GM23338 (cell line): ENCODE results near the gene RPS2. TPM values are rescaled to one million over a fixed set of nuclear protein-coding genes. Genes with fewer than 3 reads are reported as not detected.

ENCODE experiments used
- ATAC-seq: fragments of 200-7000 bp; cut with Tn5 transposase; 3 replicates; pipeline ENCODE4 v1.9.1; 2020
- DNase-seq: peaks from one replicate; pipeline ENCODE4 v3.0.0-alpha.2; 2015; ENCODE audit warnings: low spot score
- H2AFZ ChIP-seq: fragments of 200-600 bp; sonication (generic); 2 replicates; pipeline ENCODE4 v1.8.0; 2016; ENCODE audit warnings: antibody characterized with exemption, mild to moderate bottlenecking, moderate library complexity
- H3F3A ChIP-seq: fragments of 200-600 bp; sonication (generic); replicated peaks from 2 replicates; pipeline ENCODE4 v1.8.0; 2017; ENCODE audit warnings: antibody characterized with exemption, mixed run types, low read depth
- H3K27ac ChIP-seq: fragments of 200-600 bp; sonication (generic); 2 replicates; pipeline ENCODE4 v1.6.1; 2016; ENCODE audit warnings: low read depth
- H3K27me3 ChIP-seq: fragments of 200-600 bp; sonication (generic); 2 replicates; pipeline ENCODE4 v1.8.0; 2016; ENCODE audit warnings: mild to moderate bottlenecking, mixed run types, moderate library complexity; ENCODE audit not compliant: insufficient read depth
- H3K36me3 ChIP-seq: fragments of 200-600 bp; sonication (generic); 2 replicates; pipeline ENCODE4 v1.8.0; 2016; ENCODE audit warnings: mild to moderate bottlenecking; ENCODE audit not compliant: insufficient read depth
- H3K4me1 ChIP-seq: fragments of 200-600 bp; sonication (generic); 2 replicates; pipeline ENCODE4 v1.8.0; 2016; ENCODE audit warnings: mild to moderate bottlenecking, moderate library complexity; ENCODE audit not compliant: insufficient read depth
- H3K4me2 ChIP-seq: fragments of 200-600 bp; sonication (generic); 2 replicates; pipeline ENCODE4 v1.7.1; 2017; ENCODE audit warnings: mixed run types
- H3K4me3 ChIP-seq: fragments of 200-600 bp; sonication (generic); 2 replicates; pipeline ENCODE4 v1.6.1; 2016; ENCODE audit warnings: mixed run types
- H3K79me2 ChIP-seq: fragments of 200-600 bp; sonication (generic); replicated peaks from 2 replicates; pipeline ENCODE4 v1.8.0; 2017; ENCODE audit warnings: mild to moderate bottlenecking; ENCODE audit not compliant: insufficient read depth
- H3K9me2 ChIP-seq: fragments of 200-600 bp; sonication (generic); 2 replicates; pipeline ENCODE4 v1.8.0; 2017; ENCODE audit not compliant: insufficient read depth
- H4K20me1 ChIP-seq: fragments of 200-600 bp; sonication (generic); replicated peaks from 2 replicates; pipeline ENCODE4 v1.8.0; 2017; ENCODE audit warnings: mild to moderate bottlenecking; ENCODE audit not compliant: insufficient read depth
- H3K27ac Mint-ChIP-seq: 2 replicates; pipeline ENCODE4 v1.8.0; 2020; ENCODE audit warnings: inconsistent platforms, mild to moderate bottlenecking, moderate library complexity, mixed read lengths
- H3K27me3 Mint-ChIP-seq: 3 replicates; pipeline ENCODE4 v1.8.0; 2022; ENCODE audit warnings: low read depth, mild to moderate bottlenecking, moderate library complexity, mixed read lengths, inconsistent platforms; ENCODE audit not compliant: insufficient read depth, poor library complexity
- H3K36me3 Mint-ChIP-seq: 3 replicates; pipeline ENCODE4 v1.8.0; 2021; ENCODE audit warnings: low read depth, mild to moderate bottlenecking, inconsistent platforms, moderate library complexity, mixed read lengths
- H3K4me1 Mint-ChIP-seq: 3 replicates; pipeline ENCODE4 v1.8.0; 2020; ENCODE audit warnings: mild to moderate bottlenecking, inconsistent platforms, mixed read lengths
- H3K4me3 Mint-ChIP-seq: 3 replicates; pipeline ENCODE4 v1.8.0; 2021; ENCODE audit warnings: moderate library complexity, mild to moderate bottlenecking, inconsistent platforms, mixed read lengths
- H3K9me3 Mint-ChIP-seq: 3 replicates; pipeline ENCODE4 v1.8.0; 2020; ENCODE audit warnings: moderate library complexity, mild to moderate bottlenecking, inconsistent platforms, mixed read lengths
- CREB1 ChIP-seq: fragments of 250-450 bp; sonication (Bioruptor Pico); IDR thresholded peaks from 2 replicates; pipeline ENCODE4 v1.5.0; 2020; ENCODE audit warnings: low read depth, mild to moderate bottlenecking, moderate library complexity
- EZH2phosphoT487 ChIP-seq: fragments of 200-600 bp; sonication (generic); IDR thresholded peaks from one replicate; pipeline ENCODE4 v1.8.1; 2018; ENCODE audit warnings: antibody characterized with exemption; ENCODE audit not compliant: unreplicated experiment
- JUNB ChIP-seq: IDR thresholded peaks from one replicate; pipeline ENCODE4 v1.6.1; 2016; ENCODE audit warnings: antibody characterized with exemption; ENCODE audit not compliant: unreplicated experiment
- STAT1 ChIP-seq: IDR thresholded peaks from one replicate; pipeline ENCODE4 v1.6.1; 2016; ENCODE audit warnings: antibody characterized with exemption; ENCODE audit not compliant: unreplicated experiment
- ZNF331 ChIP-seq: fragments of 250-450 bp; sonication (Bioruptor Pico); IDR thresholded peaks from 2 replicates; pipeline ENCODE4 v1.5.0; 2020; ENCODE audit warnings: low read depth, mild to moderate bottlenecking, moderate library complexity
- polyA plus RNA-seq: library from polyadenylated mRNA; unstranded; fragments of >200 nt; fragmentation: Nextera tagmentation; extraction: Ambion mirVana; gene quantifications from 2 replicates; pipeline ENCODE4 v1.2.1, GENCODE V29; 2016
- total RNA-seq: library from RNA; depleted of rRNA; stranded (reverse); fragments of >200 nt; shearing (Covaris generic); gene quantifications from 2 replicates; pipeline ENCODE4 v1.2.3, GENCODE V29; 2014
- TF ChIP-seq, protein P1 (sequence below): fragments of 250-450 bp; sonication (Bioruptor Pico); IDR thresholded peaks from 2 replicates; pipeline ENCODE4 v1.5.0; 2020; ENCODE audit warnings: mild to moderate bottlenecking, moderate library complexity
- TF ChIP-seq, protein P2 (sequence below): IDR thresholded peaks from one replicate; pipeline ENCODE4 v1.6.1; 2018; ENCODE audit warnings: antibody characterized with exemption; ENCODE audit not compliant: unreplicated experiment
- TF ChIP-seq, protein P3 (sequence below): IDR thresholded peaks from 2 replicates; pipeline ENCODE4 v1.6.1; 2016; ENCODE audit warnings: antibody characterized with exemption

RPS2 gene
- total and polyA plus RNA-seq, 2 experiments from 2014 or later, result 3,786 to 3,992 TPM

DNA sequence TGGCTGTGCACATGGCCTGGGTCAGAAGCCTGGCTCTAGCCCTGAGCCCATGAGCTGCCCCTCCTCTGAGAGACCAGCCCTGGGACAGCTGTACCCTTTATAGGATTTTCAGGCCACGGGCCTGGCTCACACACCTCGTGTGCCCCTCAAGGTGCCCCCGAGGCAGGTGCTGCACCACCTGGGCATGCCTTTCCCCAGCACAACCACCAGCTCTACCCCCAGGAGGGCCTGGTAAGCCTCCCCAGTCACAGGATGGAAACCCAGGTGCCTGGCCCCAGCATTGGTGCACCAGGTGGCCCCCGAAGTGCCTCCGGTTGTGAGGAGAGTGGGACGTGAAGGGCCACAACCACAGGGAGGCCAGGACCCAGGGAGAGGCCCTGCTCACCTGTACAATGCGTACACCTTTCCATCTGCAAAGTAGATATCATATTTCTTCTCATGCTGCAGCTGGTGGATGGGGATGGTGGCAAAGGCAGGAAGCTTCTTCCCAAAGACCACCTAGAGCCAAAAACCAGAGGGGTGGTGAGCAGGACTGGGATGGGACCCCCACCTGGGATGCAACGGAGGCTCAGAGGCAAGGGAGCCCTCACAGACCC lies 38.7 kb upstream of the RPS2 start (continued):
- TF ChIP-seq, protein P1, sequence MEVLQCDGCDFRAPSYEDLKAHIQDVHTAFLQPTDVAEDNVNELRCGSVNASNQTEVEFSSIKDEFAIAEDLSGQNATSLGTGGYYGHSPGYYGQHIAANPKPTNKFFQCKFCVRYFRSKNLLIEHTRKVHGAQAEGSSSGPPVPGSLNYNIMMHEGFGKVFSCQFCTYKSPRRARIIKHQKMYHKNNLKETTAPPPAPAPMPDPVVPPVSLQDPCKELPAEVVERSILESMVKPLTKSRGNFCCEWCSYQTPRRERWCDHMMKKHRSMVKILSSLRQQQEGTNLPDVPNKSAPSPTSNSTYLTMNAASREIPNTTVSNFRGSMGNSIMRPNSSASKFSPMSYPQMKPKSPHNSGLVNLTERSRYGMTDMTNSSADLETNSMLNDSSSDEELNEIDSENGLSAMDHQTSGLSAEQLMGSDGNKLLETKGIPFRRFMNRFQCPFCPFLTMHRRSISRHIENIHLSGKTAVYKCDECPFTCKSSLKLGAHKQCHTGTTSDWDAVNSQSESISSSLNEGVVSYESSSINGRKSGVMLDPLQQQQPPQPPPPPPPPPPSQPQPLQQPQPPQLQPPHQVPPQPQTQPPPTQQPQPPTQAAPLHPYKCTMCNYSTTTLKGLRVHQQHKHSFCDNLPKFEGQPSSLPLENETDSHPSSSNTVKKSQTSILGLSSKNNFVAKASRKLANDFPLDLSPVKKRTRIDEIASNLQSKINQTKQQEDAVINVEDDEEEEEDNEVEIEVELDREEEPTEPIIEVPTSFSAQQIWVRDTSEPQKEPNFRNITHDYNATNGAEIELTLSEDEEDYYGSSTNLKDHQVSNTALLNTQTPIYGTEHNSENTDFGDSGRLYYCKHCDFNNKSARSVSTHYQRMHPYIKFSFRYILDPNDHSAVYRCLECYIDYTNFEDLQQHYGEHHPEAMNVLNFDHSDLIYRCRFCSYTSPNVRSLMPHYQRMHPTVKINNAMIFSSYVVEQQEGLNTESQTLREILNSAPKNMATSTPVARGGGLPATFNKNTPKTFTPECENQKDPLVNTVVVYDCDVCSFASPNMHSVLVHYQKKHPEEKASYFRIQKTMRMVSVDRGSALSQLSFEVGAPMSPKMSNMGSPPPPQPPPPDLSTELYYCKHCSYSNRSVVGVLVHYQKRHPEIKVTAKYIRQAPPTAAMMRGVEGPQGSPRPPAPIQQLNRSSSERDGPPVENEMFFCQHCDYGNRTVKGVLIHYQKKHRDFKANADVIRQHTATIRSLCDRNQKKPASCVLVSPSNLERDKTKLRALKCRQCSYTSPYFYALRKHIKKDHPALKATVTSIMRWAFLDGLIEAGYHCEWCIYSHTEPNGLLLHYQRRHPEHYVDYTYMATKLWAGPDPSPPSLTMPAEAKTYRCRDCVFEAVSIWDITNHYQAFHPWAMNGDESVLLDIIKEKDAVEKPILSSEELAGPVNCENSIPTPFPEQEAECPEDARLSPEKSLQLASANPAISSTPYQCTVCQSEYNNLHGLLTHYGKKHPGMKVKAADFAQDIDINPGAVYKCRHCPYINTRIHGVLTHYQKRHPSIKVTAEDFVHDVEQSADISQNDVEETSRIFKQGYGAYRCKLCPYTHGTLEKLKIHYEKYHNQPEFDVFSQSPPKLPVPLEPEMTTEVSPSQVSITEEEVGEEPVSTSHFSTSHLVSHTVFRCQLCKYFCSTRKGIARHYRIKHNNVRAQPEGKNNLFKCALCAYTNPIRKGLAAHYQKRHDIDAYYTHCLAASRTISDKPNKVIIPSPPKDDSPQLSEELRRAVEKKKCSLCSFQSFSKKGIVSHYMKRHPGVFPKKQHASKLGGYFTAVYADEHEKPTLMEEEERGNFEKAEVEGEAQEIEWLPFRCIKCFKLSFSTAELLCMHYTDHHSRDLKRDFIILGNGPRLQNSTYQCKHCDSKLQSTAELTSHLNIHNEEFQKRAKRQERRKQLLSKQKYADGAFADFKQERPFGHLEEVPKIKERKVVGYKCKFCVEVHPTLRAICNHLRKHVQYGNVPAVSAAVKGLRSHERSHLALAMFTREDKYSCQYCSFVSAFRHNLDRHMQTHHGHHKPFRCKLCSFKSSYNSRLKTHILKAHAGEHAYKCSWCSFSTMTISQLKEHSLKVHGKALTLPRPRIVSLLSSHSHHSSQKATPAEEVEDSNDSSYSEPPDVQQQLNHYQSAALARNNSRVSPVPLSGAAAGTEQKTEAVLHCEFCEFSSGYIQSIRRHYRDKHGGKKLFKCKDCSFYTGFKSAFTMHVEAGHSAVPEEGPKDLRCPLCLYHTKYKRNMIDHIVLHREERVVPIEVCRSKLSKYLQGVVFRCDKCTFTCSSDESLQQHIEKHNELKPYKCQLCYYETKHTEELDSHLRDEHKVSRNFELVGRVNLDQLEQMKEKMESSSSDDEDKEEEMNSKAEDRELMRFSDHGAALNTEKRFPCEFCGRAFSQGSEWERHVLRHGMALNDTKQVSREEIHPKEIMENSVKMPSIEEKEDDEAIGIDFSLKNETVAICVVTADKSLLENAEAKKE (CRISPR knock-in tag), result no peak

DNA sequence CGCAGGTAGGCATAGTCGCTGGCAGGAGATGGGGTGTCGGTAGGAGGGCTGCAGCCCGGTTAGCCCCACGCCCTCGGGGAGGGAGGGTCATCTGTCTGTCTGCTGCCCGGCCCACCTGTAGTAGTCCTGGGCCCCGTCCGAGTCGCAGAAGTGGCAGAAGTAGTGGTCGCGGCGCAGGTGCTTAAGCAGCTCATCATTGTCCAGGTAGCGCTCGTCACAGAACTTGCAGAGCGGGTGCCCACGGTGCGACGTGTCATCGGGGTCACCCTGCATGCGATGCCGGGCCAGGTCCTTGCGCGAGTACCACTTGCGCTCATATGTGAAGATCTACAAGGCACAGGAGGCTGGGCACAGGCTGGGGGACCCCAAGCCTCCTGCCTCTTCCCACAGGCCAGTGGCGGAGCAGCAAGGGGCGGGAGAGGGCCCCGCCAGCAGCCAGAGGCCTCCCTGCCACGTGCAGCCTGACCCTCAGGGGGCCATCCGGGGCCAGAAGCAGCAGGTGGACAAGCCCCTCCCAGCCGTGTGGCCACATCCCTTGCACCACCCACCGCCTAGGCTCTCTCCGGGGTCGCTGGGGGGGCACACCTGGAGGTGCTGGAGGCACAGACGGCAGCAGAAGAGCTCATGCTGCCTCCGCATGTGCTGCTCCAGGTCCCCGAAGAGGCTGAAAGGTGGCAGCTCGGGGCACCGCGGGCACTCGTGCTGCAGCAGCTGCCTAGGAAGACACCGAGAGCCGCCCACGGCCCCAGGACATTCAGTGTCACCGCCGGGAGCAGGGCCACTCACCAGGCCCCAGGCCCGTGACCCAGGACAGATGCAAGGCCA lies 38.0 kb upstream of the RPS2 start:
- no peak for ATAC-seq
- H3K4me1 ChIP-seq, result peaks cover 8% of the 10 kb centered on the region; the same call in 1 of the 2 replicates
- Mint-ChIP-seq H3K27me3 (peaks cover 4% of the 10 kb centered on the region), H3K4me3 (no peak overlapping the region), H3K27ac (no peak overlapping the region), H3K9me3 (no peaks in the 10 kb centered on the region), H3K4me1 (peaks cover 20% of the 10 kb centered on the region), H3K36me3 (peaks cover 27% of the 10 kb centered on the region)
- no peak for DNase-seq
- H3K4me3 ChIP-seq, result no peak overlapping the region
- H4K20me1 ChIP-seq, result peaks cover 27% of the 10 kb centered on the region
- H3F3A ChIP-seq, result peaks cover 23% of the 10 kb centered on the region; the same call in 1 of the 2 replicates
- H3K79me2 ChIP-seq, result peaks cover 25% of the 10 kb centered on the region
- no peaks in the 10 kb centered on the region for H3K27me3 ChIP-seq
- no peak overlapping the region for H3K4me2 ChIP-seq
- H3K9me2 ChIP-seq, result no peaks in the 10 kb centered on the region
- no peak overlapping the region for H2AFZ ChIP-seq
- H3K27ac ChIP-seq, result no peak overlapping the region
- no peaks in the 10 kb centered on the region; the same call in 1 of the 2 replicates for H3K36me3 ChIP-seq
- TF ChIP-seq EZH2phosphoT487, result no peak
- no peak for TF ChIP-seq ZNF331 (CRISPR knock-in tag)
- TF ChIP-seq, protein P2, sequence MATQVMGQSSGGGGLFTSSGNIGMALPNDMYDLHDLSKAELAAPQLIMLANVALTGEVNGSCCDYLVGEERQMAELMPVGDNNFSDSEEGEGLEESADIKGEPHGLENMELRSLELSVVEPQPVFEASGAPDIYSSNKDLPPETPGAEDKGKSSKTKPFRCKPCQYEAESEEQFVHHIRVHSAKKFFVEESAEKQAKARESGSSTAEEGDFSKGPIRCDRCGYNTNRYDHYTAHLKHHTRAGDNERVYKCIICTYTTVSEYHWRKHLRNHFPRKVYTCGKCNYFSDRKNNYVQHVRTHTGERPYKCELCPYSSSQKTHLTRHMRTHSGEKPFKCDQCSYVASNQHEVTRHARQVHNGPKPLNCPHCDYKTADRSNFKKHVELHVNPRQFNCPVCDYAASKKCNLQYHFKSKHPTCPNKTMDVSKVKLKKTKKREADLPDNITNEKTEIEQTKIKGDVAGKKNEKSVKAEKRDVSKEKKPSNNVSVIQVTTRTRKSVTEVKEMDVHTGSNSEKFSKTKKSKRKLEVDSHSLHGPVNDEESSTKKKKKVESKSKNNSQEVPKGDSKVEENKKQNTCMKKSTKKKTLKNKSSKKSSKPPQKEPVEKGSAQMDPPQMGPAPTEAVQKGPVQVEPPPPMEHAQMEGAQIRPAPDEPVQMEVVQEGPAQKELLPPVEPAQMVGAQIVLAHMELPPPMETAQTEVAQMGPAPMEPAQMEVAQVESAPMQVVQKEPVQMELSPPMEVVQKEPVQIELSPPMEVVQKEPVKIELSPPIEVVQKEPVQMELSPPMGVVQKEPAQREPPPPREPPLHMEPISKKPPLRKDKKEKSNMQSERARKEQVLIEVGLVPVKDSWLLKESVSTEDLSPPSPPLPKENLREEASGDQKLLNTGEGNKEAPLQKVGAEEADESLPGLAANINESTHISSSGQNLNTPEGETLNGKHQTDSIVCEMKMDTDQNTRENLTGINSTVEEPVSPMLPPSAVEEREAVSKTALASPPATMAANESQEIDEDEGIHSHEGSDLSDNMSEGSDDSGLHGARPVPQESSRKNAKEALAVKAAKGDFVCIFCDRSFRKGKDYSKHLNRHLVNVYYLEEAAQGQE, result no peak
- TF ChIP-seq JUNB, result no peak
- TF ChIP-seq, protein P3, sequence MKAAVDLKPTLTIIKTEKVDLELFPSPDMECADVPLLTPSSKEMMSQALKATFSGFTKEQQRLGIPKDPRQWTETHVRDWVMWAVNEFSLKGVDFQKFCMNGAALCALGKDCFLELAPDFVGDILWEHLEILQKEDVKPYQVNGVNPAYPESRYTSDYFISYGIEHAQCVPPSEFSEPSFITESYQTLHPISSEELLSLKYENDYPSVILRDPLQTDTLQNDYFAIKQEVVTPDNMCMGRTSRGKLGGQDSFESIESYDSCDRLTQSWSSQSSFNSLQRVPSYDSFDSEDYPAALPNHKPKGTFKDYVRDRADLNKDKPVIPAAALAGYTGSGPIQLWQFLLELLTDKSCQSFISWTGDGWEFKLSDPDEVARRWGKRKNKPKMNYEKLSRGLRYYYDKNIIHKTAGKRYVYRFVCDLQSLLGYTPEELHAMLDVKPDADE, result no peak
- no peak for TF ChIP-seq STAT1
- TF ChIP-seq CREB1 (CRISPR knock-in tag), result no peak
